Left lobe of liver (tissue), 2 donors: ENCODE measurements around the gene MAP6D1. TPM values are rescaled to one million over a fixed set of nuclear protein-coding genes. Genes with fewer than 3 reads are reported as not detected.
A peak's percentile ranks its signal among the peaks of the same experiment; 100 is the strongest.

Experiments
- ATAC-seq: fragments of 200-7000 bp; cut with Tn5 transposase; one replicate; pipeline ENCODE4 v1.9.1; 2020; ENCODE audit warnings: mild to moderate bottlenecking, moderate library complexity
- DNase-seq: peaks from one replicate; pipeline ENCODE4 v3.0.0-alpha.2; 2020; ENCODE audit warnings: low spot score
- total RNA-seq: library from RNA; stranded (reverse); gene quantifications from one replicate; pipeline ENCODE4 v1.2.1, GENCODE V29; 2021
- donor health status: DM: no; HTN: no; CAD: no; lungs with moderate emphysema.
- donor health status: DM: no; HTN: yes; CAD: no.

Gene MAP6D1
- 0.65 TPM for total RNA-seq

DNA sequence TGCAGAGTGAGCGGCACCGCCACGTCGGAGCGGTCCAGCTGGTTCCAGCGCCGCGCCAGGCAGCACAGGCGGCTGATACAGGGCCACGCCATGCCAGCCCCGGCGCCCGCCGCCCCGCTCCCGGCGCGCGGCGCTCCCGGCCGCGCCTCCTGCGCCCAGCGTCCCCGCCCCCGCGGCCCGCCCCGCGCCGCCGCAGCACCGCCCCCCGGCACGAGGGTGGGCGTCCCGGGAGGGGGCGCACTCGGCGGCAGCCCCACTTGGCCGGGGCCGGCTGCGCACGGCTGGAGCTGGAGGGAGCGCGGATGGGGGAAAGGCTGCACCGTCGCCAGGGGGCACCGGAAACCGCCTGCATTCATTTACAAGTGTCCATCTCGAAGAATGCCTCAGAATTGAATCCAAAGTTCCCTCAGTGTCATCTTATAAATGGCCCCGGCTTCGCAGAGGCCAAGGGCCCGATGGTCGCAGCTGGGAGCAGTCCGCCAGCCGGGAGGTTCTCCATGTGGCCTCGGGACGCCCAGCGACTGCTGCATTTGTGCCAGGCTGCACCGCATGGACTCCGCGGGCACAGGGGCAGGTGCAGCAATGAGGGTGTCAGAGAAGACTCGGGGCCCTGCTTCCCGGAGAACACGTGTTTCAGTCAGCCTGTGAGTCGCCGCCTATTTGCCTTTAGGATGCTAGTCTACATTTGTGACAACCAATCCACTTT lies at the start of gene MAP6D1:
TSS of gene MAP6D1 (minus strand) at position 122 of the 706 bp plus-strand sequence. CDS start at position 92, 30 bp downstream.
- ATAC-seq (peak; percentile 47), DNase-seq (peak; percentile 46)

DNA sequence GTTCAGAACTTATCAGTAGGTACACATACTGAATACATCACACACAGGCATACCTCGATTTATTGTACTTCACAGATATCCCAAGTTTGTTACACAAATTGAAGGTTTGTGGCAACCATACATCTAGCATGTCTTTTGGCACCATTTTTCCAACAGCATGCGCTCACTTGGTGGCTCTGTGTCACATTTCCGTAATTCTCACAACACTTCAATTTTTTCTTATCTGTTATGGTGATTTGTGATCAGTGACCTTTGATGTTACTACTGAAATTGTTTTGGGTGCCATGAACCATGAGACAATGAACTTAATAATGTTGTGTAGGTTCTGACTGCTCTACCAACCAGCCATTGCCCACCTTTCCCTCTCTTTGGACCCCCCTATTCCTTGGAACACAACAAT lies 48.5 kb upstream of the MAP6D1 start:
- ATAC-seq, result no peak
- no peak for DNase-seq

DNA sequence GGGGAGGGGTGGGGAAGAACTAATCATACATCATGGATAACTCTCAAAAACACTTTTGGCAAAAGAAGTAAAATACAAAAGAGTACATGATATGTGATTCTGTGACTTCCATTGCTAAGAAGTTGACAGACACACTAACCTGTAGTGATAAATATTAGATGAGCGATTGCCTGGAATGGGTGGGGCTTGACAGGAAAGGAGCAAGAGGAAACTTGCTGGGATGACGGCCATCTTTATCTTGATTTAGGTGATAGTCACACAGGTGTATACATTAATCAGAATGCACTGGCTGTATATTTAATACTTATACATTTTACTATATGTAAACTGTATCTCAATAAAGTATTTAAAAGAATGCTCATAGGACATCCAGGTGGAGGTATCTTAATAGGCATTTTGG lies 46.2 kb upstream of the MAP6D1 start:
- DNase-seq, result no peak
- no peak for ATAC-seq

DNA sequence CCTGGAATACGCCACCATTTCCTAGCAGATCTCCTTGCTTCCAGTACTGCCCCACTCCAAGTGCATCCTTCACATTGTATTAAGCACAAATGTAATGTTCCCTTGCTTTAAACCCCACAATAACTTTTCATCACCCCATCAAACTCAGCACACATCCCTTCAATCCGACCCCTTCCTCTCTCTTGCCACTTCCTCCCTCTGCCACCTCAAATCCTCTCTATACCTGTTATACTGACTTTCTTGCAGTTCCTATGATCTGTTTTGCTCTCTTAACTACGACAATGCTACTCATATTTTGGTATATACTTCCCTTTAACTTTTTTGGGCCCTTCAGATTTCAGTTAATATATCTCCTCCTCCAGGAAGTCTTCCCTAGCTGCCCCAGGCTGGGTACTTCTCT lies 45.2 kb upstream of the MAP6D1 start:
- DNase-seq, result no peak
- no peak for ATAC-seq

DNA sequence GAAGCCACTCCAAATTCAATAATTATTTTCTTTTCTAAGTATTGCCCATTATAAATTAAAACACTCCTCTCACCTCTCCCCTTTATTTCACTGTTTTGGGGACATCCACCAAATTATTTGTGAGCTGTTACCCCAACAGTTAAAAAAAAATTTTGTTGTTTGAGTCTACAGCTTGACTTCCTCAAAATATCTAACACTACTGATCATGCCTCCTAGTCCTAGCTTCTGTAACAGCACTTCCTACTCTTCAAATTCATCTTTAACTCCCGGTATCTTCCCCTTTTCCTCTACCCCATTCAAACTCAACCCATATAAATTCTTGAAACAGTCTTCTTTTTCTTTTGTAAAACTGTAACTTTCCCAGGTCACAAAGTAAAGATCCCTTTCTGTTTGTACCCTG lies 43.4 kb upstream of the MAP6D1 start:
- DNase-seq (no peak), ATAC-seq (no peak)

DNA sequence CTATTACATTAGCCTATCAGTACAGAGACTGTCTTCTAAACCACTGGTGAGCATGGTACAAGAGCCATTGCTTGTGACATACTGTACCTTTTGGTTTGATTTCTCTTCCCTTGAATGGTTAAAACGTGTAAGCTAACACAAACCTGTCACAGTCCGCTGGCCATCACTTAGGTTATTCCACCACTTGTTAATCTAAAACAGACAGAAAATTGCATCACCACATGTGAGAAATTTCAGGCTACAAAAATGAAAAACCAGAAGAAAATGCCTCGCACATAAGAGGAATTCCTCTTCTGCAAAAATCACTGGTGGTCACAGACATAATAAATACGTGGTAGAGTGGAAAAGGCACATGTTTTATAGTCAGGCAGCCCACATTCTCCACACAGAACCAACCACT lies 37.2 kb upstream of the MAP6D1 start:
- no peak for DNase-seq

DNA sequence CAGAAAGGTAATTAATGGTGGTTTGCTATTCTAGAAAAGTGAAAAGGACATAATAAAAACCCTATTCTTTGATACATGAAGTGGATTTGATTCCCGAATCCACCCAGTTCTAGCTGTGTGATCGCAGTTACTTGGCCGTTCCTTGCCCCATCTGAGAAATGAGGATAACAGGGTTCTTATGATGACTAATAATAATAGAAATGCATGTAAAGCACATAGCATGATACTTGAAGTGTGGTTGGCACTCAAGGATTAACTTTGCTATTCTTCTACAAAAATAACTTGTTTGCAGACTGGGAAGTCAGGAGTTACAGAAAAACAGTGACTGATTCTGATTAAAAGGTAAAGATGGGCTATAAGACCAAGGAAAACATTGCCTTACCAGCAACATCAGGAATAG lies 32.5 kb upstream of the MAP6D1 start:
- ATAC-seq, result no peak
- DNase-seq, result no peak

More for the DNA sequence above, 37.2 kb upstream of the MAP6D1 start:
- ATAC-seq, result no peak

DNA sequence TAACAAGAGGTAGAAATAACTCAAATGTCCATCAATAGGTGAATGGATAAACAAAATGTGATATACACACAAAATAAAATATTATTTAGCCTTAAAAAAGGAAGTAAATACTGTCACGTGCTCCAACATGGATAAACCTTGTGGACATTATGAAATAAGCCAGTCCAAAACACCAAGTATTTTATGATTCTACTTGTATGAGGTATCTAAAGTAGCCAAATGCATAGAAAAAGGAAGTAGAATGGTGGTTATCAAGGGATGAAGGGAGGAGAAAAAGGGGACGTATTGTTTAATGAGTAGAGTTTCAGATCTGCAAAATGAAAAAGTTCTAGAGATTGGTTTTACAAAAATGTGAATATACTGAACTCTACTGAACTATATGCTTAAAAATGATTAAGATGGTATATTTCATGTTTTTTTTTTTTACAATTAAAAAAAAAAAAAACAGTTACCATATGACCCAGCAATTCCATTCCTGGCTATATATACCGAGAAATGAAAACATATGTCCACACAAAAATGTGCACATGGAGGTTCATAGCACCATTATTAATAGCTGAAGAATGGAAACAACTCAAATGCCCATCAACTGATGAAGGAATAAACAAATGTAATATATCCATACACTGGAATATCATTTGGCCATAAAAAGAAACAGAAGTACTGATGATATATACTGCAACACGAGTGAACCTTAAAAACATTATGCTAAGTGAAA lies 29.1 kb upstream of the MAP6D1 start:
- DNase-seq (no peak), ATAC-seq (no peak)

DNA sequence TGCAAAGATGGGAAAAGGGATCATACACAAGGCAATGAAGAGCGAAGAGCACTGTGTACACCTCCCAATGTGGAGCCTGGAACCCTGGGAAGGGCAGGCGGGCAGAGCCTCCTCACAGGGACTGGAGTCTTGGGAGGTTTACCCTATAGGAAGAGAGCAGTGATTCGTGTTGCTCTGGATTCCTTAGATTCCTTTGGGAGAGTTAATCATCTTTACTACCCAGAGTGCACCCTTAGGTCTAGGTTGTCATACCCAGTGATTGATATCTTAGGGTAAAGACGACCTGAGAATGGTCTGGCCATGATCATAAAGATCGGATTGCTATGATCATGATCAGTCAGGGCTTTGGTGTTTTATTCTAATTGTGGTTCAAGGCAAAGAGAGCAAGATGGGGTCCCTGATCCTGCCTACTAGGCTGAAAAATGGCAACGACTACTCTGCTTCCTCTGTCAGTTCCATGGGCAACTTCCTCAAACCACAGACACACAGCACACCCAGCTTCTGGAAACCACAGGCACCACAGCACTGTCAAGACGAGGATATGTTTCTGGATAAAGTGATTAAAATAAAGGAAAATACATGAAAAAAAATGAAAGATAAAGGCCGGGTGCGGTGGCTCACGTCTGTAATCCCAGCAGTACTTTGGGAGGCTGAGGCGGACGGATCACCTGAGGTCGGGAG lies 20.4 kb upstream of the MAP6D1 start:
- ATAC-seq (no peak), DNase-seq (no peak)

DNA sequence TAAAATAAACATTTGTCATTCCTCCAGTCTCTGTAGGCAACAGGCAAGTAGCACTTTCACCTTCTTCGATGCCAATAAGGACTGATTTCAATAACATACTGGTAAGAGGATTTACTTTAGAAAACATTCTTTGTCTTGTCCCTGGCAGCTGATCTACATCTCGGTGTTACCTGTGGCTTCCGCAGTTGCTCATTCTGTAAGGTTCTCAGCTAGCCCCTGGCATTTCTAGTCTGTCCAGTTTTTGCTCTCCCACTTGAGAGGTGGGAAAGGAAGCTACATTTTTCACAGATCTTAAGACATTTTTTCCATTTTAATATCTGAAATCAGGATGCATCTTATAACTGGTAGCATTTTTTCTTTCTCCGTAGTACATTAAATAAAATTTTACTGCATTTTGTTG lies 19.7 kb upstream of the MAP6D1 start:
- no peak for ATAC-seq
- DNase-seq, result no peak

DNA sequence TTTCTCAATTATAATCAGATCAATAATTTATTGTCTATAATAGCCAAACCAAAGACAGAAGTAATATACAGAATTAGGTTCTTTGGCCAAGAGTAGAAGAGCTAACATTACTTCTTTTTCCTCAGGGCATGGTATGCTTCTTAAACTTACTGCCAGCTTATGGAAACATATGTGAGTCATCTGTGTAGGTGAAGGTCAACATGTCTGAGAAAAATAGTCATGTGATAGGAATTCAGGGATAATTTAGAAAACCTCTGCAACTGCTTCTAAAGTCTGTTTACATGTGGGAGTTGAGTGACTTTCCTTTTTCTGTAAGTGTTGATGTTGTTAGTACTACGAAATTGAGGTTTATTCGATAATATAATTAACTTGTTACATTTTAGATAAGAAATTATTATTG lies 19.2 kb upstream of the MAP6D1 start:
- DNase-seq (no peak), ATAC-seq (no peak)

DNA sequence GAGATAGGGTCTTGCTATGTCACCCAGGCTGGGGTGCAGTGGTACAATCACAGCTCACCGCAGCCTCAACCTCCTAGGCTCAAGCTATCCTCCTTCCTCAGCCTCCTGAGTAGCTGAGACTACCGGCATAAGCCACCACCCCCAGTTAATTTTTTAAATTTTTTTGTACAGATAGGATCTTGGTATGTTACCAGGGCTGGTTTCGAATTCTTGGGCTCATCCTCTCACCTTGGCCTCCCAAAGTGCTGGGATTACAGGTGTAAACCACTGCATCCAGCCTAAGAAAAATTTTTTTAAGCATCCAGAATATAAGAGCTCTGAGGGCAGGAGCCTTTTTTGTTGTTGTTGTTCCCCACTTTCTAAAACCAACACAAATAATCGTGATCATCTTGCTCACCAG lies 14.4 kb upstream of the MAP6D1 start:
- ATAC-seq (no peak), DNase-seq (no peak)

DNA sequence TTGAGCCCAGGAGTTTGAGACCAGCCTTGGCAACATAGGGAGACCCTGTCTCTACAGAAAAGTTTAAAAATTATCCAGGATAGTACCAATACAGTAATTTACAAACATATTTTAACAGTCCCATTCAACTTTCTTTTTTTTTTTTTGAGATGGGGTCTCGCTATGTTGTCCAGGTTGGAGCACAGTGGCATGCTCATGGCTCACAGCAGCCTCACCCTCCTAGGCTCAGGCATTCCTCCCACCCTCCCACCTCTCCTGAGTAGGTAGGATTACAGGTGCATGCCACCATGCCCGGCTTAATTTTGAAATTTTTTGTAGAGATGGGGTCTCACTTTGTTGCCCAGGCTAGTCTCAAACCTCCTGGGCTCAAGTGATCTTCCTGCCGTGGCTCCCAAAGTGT lies 12.5 kb upstream of the MAP6D1 start:
- DNase-seq, result no peak
- no peak for ATAC-seq

DNA sequence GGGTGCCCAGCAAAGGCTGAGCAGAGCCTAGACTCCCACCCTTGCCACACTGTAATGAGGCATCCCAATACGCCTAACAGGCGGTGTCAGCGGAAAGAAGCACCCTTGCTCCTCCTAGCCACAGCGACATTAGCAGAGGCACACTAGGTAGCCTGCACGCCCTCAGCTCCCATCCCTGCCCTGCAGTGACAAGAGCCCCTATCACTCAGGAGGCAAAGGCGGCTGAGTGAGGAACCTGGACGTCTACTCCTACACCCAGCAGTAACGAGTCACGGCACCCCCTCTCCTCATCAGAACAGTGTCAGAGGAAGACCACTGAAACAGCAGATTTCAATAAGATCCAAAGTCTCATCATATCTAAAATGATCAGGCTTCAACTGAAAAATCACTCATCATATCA lies 12.0 kb upstream of the MAP6D1 start:
- ATAC-seq, result no peak
- no peak for DNase-seq

DNA sequence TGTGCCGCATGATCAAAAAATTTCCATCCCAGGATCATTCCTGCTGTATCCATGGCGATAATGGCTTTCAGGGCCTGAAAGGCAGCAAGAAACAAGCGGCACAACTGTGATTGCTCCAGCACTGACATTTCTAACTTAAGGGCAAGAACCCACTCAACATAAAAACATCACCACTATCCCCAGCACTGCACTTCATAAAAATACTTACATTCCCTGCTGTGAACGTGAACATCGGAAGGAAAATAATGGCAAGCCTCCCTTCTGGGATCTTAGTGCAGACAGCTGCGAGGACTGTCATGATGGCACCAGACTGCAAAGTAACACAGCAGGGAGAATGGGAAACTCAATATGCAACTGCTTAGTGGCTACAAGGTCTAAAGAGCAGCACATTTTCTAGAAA lies 8.1 kb upstream of the MAP6D1 start:
- no peak for DNase-seq

DNA sequence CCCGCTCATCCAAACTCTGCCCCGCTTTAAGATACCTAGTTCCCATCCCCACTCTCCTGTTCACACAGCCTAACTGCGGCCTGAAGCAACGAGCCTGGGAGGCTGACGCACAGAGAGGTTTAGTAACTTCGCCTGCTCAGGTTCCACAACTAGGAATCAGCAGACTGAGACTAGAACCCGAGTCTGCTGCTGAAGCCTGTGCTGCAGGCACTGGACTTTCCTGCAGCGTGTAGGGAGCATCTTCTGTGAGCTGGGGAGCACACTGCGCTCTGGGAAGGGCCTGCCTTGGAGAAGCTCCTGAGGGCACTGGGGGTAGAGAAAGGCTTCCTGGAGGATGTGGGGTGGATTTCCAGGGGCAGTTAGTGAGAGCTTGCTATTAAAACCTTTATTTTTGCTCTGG lies 4.8 kb upstream of the MAP6D1 start:
- ATAC-seq, result no peak
- DNase-seq, result no peak

More for the DNA sequence above, 8.1 kb upstream of the MAP6D1 start:
- no peak for ATAC-seq

DNA sequence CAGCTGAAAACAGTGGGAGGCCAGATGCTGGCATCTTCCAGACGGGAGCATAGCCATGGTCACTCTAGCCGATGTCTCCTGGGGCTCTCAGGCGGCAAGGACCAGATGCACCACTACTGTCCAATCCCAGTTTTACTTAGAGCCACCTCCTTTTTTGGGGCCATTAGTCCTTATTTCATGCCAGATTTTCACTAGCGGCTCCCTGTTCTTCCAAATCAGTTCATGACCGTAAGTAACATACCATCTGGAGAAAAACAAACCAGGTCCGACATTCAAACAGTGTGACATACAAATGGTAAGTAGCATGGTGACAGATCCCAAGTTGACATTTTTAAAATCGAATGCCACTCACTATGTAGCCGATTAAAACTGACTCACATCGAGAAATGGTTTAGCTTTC lies 4.1 kb upstream of the MAP6D1 start:
- no peak for DNase-seq
- no peak for ATAC-seq

DNA sequence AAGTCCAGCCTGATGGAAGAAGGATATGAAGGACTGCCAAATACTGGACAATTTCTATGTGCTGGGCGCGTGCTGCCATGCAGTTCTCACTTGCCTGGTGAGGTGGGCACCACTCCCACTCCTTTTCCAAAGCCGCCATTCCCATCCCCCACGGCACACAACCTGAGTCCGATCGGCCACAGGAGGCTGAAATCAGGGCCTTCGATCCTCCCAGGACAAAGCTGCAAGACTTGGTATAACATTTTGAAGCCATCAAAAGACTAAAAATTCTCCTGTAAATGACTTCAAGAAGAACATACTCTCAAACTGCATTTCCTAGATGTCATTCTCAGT lies 3.1 kb upstream of the MAP6D1 start:
- DNase-seq (peak; percentile 33), ATAC-seq (no peak)

DNA sequence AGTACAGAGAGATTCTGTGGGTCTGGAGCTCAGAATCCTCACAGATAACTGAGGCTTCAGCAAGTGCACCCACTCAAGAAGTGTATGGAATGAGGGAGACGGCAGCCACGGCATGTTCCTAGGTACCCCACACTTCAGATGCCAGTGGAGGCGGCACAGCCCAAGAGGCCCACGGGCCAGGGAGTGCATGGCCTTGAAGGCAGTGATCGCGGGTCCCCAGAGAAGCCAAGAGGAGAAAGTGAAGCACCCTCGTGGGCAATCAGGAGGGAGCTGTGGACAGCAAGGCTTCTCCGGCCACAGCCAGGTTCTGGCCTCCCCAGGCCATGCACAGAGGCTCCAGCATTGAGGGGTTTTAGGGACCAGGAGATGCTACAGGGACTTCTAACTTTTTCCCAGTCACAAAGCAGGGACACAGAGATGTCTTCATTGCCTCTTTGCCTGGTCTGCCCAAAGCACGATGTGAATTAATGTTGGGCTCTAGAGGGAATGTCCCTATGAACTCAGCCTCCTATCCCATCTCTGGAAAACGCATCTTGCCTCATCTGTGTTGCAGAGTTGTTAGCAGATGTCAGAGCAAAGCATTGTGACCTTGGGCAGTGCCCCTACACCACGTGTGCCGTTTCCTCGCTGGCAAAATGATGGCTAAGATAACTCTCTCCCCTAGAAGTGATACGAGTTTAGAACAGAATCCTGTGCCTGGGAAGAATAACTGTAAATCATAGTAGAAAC lies 2.6 kb upstream of the MAP6D1 start:
- DNase-seq, result peak; percentile 31
- no peak for ATAC-seq

DNA sequence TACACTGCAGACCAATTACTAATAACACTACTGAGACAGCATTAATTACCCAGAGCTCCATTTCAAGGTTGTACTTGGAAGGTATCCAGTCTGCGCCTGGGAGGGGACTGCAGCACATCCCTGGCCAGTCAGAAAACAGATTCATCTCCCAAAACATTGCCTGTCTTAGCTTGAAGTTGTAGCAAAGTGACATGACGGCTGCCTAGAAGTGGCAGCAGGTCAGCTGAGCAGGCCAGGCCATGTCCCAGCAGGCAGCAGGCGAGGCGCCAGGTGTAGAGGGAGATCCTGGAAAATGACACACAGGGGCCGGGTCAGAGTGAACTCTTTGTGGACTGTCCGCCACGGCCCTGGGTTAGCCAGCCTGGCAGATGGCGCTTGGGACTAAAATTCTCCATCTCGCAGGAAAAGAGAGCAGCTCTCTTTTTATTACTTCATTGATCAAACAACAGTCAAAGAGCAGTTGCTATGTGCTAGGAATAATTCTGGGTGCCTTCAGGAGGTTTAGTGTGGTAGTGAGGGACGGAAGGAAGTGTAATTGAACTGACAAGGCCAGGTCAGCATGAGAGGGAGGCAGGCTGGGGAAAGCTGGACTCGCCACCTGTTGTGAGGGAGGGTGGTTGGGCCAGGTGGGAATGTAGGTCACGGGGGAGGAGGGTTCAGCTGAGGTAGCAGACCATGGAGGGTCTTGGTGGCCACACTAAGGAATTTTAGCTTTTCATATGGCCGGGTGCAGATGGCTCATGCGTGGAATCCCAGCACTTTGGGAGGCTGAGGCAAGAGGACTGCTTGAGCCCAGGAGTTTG lies 1.3 kb upstream of the MAP6D1 start:
- ATAC-seq (peak; percentile 88), DNase-seq (peak; percentile 79)
